ENCODE data around the gene ABCF2. TPM values are rescaled to one million over a fixed set of nuclear protein-coding genes. Genes with fewer than 3 reads are reported as not detected.

The ABCF2 gene
- polyA plus RNA-seq, 3 donors, result 22.3 to 30.9 (median 30.8) TPM

DNA sequence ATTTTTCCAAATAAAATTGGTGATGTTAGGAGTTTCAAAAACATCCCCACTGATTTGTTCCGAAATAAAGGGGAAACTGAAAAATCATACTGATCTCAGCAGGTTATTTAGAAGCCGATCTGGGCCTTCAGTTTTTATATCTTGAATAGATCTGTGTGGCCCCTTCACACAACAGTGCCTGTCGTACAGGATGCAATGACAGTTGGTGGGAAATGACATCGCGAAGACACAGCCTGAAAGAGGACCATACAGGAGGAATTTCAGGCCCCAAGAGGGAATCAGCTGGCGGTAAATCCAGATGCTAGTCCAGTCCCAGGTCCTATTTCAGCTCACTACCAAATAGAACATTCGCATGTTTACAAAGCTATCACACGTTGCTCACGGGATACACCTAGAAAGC, 19.7 kb downstream of the ABCF2 start:
- no peak for DNase-seq (ENCODE audit: extremely low read depth in 1 of 11, low read depth in 9 of 11, low spot score in 4 of 11)

DNA sequence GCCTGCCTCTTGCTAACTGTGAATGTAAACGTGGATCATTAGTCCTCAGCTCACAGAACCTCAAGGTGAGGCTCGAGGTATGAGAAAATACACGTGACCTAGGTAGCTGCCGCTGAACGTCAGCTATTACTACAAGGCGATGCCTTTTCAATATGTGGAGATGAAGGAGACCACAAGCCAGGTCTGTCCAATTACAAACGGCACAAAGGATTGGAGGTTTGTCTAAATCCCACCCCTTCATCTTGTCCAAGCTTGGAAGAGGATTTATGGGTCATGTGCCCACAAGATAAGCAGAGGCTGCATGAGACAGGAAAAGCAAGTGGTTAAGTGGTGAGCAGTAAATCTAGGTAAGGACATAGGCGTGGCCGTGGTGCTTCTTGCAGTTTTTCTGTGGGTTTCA, 20.1 kb downstream of the ABCF2 start:
- no peak for DNase-seq (ENCODE audit: extremely low read depth in 1 of 11, low read depth in 9 of 11, low spot score in 4 of 11)

DNA sequence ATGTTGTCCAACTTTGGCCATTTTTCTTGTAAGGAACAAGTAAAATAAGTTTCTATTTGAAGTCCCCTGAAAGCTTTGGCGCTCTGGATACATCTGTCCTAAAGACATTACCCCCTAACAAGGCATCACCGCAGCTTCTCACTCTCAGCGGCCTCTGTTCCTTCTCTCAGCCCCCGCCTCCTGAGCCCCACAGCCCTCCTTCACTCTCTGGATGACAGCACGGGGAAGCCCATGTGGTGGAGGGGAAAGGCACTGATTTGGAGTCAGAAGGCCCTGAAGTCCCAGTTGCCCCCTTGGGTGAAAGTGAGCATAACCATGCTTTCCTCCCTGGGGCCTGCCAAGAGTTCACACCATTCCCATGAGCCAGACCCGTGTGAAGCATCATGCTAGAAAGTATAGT, 21.3 kb downstream of the ABCF2 start:
- DNase-seq (ENCODE audit: extremely low read depth in 1 of 11, low read depth in 9 of 11, low spot score in 4 of 11), result no peak

DNA sequence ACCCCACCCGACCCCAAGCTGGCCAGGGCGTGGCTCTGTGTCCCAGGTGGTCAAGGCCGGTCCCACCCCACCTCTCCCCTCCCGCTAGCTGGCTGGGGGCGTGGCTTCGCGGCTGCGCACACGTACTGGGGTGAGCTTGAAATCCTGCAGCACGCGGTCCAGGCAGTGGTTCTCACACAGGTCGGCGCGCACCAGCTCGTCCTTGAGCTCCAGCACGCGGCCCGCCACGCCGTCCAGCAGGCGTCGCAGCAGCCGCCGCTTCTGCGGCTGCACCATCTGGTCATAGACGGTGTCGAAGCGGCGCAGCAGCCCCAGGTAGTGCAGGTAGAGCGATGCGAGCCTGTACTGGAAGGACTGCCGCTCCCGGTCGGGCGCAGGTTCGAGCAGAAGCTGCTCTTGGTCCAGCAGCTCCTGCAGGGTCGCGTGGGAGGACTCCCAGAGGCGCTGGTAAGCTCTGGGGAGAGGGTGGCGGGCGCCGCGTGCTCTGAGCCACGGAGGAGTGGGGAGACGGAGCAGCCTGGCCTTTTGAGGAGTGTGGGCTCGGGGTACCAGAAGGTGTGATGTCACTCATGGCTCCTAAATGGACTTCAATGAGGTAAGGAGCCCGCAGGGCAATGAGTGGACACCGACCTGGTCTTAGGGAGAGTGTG, 22.5 kb downstream of the ABCF2 start:
- DNase-seq (ENCODE audit: extremely low read depth in 1 of 11, low read depth in 9 of 11, low spot score in 4 of 11), result no peak

DNA sequence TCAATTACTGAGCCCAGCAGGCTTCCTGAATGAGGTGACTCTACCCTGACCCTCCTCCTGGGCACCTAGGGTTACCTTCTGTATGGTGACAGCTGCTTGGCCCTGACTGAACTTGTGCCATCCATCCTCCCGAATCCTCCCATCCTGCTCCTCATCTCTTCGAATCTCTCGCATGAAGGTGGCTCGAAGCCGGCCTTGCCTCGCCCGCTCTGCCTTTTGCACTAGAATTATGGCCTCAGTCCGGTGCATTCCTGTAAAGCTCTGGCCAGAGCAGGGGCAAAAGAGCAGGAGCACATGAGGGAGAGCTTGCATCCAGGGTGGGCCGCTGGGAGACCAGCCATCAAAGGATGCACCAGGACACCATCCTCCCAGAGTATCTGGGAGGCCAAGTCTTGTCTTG, 24.2 kb downstream of the ABCF2 start:
- no peak for DNase-seq (ENCODE audit: extremely low read depth in 1 of 11, low read depth in 9 of 11, low spot score in 4 of 11)

DNA sequence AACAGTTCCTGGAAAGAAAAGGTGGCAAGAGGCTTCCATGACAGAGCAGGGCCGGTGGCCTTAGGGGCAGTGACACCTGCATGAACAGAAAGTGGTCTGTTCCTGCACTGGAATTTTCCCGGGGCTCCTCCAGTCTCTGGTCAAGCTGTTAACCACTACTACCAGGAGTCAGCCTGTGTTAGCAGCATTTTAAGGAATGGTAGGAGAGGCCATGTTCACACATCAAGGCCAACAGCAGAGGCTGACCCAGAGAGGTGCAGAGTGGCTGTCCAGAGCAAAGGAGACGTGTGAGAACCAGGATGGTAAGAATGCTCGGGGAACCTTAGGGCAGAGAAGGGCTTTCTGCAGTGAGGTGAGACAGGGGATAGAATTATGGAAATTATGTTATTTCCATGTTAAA, 25.3 kb downstream of the ABCF2 start:
- DNase-seq (ENCODE audit: extremely low read depth in 1 of 11, low read depth in 9 of 11, low spot score in 4 of 11), result no peak

DNA sequence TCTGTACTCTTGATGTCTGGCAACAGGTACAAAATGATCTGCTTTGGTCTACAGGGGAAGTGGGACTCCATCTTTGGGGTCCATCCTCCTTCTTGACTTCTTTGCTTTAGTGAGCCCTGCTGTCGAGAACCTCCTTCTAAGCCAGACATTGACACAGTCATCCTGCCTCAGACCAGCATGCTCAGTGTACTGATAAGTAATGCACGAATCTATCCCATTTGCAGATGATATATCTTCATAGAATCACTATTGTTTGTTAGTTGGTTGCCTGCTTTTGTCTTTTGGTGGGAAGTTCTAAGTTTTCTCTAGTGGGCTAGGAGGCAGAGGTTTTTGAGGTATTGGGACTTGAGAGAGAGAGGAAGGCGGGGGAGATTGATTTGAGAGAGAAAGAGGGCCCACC, 25.7 kb downstream of the ABCF2 start:
- no peak for DNase-seq (ENCODE audit: extremely low read depth in 1 of 11, low read depth in 9 of 11, low spot score in 4 of 11)

DNA sequence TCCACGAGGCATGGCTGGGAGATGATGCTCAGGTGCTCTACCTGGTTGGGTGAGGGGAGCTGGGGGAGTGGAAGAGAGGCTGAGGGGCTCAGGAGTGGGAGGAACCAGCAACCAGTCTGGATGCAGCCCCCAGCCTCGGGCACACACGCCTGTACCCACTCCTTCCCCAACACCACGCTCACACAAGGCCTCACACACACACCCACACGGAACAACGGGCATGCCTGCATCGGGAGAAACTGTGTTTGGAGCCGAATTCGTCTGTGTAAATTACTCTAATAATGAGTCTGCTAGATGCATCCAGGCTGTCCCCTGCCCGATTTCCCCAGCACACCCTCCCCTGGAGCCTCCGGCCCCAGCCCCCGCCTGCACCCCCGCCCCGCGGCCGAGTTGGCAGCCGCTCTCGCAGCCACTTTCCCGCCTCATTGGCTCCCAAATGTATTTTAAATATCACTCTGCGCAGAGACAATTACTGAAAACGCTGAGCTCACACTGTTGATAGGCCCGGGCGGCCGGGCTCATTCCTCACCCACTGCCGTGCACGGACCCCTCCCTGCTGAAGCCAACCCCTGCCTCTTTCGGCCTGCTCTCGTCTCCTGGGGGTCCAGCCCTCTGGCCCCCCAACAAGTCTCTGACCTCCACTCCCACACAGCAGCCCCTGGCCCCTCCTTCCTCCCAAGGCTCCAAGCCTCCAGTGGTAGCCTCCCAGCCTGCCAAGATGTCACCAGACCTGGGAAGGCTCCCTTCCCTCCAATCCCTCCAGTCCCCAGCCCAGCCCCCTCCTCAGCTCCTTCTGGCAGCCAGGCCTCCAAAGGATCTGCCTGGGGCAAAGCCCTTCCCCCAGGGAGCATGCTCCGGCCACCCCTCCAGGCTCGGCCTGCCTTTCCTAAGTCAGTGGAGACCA, 27.8 kb downstream of the ABCF2 start:
- peak in 9 of 11 donors; percentile 7 to 42 (median 28) for DNase-seq (ENCODE audit: extremely low read depth in 1 of 11, low read depth in 9 of 11, low spot score in 4 of 11)

DNA sequence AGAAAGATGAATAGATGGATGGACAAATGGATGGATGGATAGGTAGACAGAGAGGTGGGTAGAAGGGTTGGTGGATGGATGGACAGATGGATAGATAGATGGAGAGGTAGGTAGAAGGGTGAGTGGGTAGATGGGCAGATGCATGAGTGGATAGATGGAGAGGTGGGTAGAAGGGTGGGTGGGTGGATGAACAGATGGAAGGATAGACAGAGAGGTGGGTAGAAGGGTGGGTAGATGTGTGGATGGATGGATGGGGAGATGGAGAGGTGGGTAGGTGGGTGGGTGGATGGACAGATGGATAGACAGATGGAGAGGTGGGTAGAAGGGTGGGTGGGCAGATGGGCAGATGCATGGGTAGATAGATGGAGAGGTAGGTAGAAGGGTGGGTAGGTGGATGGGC, 29.1 kb downstream of the ABCF2 start:
- no peak for DNase-seq (ENCODE audit: extremely low read depth in 1 of 11, low read depth in 9 of 11, low spot score in 4 of 11)

DNA sequence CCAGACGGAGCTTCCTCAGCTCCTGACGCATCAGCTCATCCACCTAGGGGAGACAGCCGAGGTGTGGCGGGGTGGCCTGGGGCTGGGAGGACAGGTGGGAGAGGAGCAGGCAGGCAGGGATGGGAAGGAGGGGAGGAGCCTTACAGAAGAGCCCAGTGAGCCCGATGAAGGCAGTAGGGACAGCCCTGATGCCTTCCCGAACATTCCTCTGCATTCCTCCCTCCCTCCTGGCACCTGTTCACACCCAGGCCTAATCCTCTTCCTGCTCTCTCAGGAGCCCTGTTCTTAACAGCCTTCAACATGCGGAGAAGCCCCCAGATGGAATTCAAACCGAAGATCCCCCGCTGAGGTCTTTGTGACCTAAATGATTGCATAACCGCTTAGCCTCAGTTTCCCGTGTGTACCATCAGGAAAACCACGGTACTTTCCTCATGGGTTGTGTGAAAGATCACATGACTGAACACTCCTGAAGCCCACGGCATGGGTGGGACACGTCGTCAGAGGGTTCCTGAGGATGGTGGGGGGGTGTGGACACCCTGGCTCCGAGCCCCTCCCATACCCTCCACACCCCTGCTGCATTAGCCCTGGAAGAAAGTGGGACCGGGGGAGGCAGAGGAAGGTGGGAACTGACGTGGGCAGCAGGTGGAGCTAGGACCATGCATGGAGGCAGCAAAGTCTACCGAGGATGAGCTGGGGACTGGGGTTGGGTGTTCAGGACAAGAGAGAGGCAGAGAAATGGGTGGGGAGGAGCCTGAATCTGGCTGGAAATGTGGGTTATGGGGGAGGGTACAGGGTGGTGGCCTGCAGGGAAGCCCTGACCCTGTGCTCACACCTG, 31.2 kb downstream of the ABCF2 start:
- no peak for DNase-seq (ENCODE audit: extremely low read depth in 1 of 11, low read depth in 9 of 11, low spot score in 4 of 11)

DNA sequence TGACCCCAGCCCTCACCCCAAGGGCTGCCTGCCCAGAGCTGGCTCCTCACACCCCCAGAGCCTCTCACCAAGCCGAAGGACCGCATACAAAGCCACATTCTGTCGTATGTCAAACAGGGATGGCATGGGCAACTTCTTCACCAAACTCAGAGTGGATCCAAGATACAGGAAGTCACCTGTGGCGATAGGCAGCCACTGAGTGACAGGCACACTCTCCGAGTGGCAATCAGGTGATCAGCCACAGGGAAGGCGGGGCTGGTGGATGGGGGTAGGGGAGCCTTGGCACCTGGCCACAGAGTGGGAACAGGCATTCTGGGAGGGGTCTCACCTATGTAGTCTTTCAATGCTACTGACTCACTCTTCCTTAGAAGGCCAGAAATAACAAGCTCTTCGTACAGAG, 32.8 kb downstream of the ABCF2 start:
- no peak for DNase-seq (ENCODE audit: extremely low read depth in 1 of 11, low read depth in 9 of 11, low spot score in 4 of 11)

DNA sequence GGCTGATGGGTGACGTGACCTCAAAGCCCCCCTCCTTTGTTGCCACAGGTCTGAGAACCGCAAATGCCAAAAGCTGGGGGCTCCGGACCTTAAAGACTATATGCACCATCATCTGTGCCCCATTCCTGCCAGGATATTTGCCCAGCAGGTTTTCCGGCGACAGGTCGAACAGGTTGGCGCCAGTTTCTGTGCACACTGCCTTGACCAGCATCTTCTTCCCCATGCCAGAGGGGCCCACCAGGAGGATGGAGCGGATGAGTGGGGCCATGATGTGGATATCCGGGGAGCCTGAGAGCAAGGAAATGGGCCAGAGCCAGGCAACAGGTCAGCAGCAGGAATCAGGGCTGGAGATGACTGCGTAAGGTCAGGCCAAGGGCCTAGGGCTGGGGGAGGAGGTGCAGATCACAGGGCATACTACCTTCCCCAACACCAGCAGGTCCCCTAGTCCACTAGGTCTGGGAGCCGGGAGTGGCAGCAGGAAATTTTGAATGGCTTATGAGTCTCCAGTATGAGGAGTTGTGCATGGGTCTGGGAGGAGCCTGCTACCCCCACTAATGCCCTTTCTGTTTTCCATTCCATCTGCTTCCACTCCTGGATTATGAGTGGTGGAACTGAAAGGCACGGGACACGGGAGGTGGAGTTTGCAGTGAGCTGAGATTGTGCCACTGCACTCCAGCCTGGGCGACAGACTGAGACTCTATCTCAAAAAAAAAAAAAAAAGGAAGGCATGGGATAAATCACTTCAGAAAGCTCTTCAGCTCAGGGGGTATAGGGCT, 33.6 kb downstream of the ABCF2 start:
- no peak for DNase-seq (ENCODE audit: extremely low read depth in 1 of 11, low read depth in 9 of 11, low spot score in 4 of 11)

DNA sequence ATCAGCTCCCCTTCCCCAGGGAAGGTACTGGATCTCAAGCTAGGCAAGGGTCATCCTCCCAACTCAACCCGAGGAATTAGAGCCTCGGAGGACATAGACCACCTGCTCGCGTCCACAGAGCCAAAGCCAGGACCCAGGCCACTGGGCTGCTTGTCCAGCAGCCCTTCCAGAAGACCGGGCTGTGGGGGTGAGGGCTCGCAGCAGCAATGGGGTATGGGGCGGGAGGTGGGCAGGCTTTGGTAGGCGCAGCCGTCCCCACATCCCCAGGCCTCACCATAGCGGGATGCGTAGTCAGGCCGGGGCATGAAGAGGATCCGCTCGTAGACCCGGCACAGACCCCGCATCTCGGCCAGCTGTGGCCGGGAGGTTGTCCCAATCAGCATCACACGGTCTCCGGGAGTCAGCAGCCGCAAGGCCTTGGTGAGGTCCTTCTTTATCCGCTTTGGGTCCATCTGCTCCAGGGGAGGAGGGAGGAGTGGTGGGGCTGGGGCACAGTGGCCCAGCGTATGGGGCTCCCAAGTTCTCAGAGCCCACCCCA, 34.9 kb downstream of the ABCF2 start:
- DNase-seq (ENCODE audit: extremely low read depth in 1 of 11, low read depth in 9 of 11, low spot score in 4 of 11), result no peak

DNA sequence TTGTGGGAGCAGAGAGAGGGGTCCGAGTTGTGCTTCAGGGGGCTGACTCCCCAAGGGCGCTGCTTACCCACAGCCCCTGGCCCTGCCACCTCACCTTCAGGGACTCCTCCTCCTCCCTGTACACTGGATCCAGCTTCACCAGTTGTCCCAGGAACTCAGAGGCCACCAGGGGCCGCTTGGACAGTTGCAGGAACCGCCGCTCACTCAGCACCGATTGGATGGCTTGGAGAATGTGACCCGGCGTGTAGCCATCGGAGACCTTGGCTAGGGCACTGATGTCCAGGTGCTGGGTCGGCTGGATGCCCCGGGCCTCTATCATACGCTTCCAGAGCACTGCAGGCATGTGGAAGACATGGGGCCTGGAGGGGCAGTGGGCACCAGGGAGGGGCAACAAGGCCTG, 35.5 kb downstream of the ABCF2 start:
- DNase-seq (ENCODE audit: extremely low read depth in 1 of 11, low read depth in 9 of 11, low spot score in 4 of 11), result no peak

DNA sequence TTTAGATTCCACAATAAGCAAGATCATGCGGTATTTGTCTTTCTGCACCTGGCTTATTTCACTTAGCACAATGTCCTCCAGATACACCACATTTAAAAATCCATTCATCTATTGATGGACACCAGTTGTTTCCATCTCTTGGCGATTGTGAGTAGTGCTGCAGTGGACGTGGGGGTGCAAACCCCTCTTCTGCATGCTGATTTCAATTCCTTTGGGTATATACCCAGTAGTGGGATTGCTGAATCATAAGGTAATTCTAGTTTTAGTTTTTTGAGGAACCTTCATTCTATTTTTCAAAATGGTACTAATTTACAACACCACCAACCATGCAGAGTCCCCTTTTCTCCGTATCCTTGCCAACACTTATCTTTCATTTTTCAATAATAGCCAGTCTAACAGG, 38.0 kb downstream of the ABCF2 start:
- DNase-seq (ENCODE audit: extremely low read depth in 1 of 11, low read depth in 9 of 11, low spot score in 4 of 11), result no peak

DNA sequence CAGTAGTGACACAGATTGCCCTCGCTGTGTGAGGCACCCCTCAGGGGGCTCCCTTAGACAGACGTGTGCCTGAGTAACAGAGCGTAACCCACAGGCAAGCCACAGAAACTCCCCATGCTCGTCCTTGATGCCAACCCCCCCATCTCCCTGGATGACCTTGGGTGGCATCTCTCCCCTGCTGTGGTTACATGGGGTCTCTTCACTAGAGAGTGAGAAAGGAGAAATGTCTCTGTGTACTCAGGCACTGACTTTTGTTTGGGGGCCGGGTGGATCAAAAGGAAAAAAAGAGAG, 38.8 kb downstream of the ABCF2 start:
- no peak for DNase-seq (ENCODE audit: extremely low read depth in 1 of 11, low read depth in 9 of 11, low spot score in 4 of 11)

DNA sequence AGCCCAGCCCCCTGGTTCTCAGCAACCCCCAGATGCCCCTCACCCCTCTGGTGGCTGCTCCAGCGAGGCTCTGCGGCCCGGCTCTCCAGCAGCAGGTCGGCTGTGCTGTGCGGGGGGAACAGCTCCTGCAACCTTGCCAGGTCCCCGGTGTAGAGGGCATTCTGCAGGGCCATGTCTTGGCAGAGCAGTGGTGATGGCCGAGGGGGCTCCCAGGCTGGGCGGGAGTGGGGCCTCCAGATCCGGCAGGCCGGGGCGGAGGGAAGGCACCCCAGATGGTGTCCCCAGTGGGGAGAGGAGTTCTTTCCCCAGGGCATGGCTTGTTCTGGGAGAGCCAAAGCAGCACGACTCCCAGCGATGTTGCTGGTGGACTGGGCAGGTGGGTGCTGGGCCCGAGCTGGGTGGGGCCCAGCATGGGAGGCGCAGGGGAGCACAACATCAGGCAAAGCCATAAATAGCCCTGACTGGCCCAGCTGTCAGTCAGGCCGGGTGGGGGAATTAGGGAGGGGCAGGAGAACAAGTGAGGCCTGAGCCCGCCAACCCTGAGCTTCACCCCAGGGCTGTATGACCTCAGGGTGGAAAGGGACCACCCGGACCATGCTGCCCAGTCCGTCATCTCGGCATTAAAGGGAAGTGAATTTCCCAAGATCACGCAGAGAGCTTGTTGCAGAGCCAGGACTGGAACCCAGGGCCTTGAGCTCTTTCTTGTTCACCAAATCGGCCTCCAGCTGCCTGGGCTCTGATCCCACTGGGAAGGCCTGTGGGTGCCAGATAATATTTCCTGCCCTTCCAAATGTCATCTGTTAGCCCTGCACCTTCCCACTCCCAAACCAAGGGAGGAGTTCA, 39.4 kb downstream of the ABCF2 start:
- no peak for DNase-seq (ENCODE audit: extremely low read depth in 1 of 11, low read depth in 9 of 11, low spot score in 4 of 11)

Data from renal cortex interstitium (tissue), 11 donors.